WI38 (cell line): ENCODE measurements around the gene SRBD1.
"Not testable (repeated sequence)": the region's sequence is repeated elsewhere in the genome, so short reads cannot be mapped to it uniquely, and the experiment has no call there.

Experiments used
- H3K4me3 ChIP-seq: 2 replicates; pipeline ENCODE4 v1.5.1; 2011; ENCODE audit warnings: low read depth, mild to moderate bottlenecking, control low read depth, low read length
- TF ChIP-seq, protein P1 (sequence below): IDR thresholded peaks from 2 replicates; pipeline ENCODE4 v1.5.1; 2012; ENCODE audit warnings: low read depth, mild to moderate bottlenecking, control low read depth, low read length

SRBD1 gene

DNA sequence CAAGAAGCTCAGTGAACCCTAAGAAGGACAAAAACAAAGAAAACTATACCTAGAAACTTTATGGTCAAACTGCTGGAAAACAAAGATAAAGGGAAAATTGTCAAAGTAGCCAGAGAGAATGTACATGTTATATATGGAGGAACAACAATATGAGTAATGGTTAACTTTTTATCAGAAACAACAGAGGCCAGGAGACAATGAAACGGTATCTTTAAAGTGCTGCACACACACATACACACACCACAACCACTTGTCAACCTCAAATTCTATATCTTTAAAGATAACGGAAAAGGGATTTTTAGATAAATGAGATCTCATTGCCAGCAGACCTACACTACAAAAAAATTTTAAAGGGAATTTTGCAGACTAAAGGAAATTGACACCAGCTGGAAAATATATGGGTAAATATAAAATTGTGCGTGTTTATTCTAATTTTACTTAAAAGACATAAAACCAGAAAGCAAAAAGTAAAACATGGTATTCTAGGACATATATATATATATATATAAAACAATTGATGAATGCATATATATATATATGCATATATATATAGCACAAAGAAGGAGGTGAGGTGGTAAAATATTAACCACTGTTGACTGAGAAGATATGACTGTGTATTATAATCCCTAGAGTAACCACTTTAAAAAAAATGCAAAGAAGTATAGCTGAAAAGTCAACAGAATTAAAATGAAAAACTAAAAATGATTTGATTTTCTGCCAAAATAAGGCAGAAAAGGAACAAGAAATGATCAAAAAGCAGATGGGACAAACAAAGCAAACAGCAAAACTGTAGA, 172.0 kb downstream of the SRBD1 start:
- TF ChIP-seq, protein P1, sequence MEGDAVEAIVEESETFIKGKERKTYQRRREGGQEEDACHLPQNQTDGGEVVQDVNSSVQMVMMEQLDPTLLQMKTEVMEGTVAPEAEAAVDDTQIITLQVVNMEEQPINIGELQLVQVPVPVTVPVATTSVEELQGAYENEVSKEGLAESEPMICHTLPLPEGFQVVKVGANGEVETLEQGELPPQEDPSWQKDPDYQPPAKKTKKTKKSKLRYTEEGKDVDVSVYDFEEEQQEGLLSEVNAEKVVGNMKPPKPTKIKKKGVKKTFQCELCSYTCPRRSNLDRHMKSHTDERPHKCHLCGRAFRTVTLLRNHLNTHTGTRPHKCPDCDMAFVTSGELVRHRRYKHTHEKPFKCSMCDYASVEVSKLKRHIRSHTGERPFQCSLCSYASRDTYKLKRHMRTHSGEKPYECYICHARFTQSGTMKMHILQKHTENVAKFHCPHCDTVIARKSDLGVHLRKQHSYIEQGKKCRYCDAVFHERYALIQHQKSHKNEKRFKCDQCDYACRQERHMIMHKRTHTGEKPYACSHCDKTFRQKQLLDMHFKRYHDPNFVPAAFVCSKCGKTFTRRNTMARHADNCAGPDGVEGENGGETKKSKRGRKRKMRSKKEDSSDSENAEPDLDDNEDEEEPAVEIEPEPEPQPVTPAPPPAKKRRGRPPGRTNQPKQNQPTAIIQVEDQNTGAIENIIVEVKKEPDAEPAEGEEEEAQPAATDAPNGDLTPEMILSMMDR = no peak
- no peak overlapping the region for H3K4me3 ChIP-seq

GRCh38 chr2:45436456-45436855, 174.6 kb downstream of the SRBD1 start:
- TF ChIP-seq, protein P1 = no peak
- H3K4me3 ChIP-seq = no peak overlapping the region

- TF ChIP-seq, protein P1 = no peak
Observed at GRCh38 chr2:45435316-45435715, 175.8 kb downstream of the SRBD1 start.

GRCh38 chr2:45433363-45433762, 177.7 kb downstream of the SRBD1 start:
- TF ChIP-seq, protein P1 = no peak
- no peak overlapping the region for H3K4me3 ChIP-seq

More at GRCh38 chr2:45435316-45435715, 175.8 kb downstream of the SRBD1 start:
- H3K4me3 ChIP-seq = no peak overlapping the region

GRCh38 chr2:45432406-45432805, 178.7 kb downstream of the SRBD1 start:
- H3K4me3 ChIP-seq = no peak overlapping the region
- TF ChIP-seq, protein P1 = no peak

- not testable (repeated sequence) for H3K4me3 ChIP-seq
Observed at GRCh38 chr2:45426025-45426424, 185.0 kb downstream of the SRBD1 start.

DNA sequence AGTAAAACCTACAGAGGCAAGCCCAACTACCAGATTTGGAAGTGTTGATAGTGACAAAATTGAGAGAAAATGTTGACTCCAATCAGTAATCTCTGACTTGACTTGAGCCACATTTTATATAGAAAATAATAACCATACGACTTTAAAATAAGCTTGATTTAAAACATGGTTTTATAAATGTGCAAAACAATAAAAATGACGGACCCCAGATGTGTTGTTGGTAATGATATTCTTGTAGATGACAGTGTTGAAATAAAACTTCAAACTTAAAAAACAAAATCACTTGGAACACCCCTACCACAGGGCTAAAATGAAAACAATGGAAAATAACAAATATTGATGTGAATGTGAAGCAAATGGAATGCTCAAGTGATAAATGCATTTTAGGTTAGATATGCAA, 188.1 kb downstream of the SRBD1 start:
- H3K4me3 ChIP-seq = no peak overlapping the region
- TF ChIP-seq, protein P1 = no peak

GRCh38 chr2:45418532-45418931, 192.5 kb downstream of the SRBD1 start:
- TF ChIP-seq, protein P1 = no peak
- H3K4me3 ChIP-seq = no peak overlapping the region
